ENCODE data around the gene MAX. TPM values are rescaled to one million over a fixed set of nuclear protein-coding genes. Genes with fewer than 3 reads are reported as not detected.

Gene MAX
- total and polyA plus RNA-seq, 2 of the 8 experiments (the other 6 are each of a cell fraction or from before 2014, with no cell fraction given): 36.9 to 65.1 TPM

- H3K79me2 ChIP-seq (ENCODE audit: control insufficient read depth in 1 of 2, insufficient read depth in 2 of 2, low read length in 2 of 2): no peaks in the 10 kb centered on the region
- H2BK20ac ChIP-seq (ENCODE audit: low read length): no peak overlapping the region
- no peak overlapping the region for H3K56ac ChIP-seq (replicated peaks; ENCODE audit: insufficient read length, low read depth, low read length)
- no peak overlapping the region for H2BK12ac ChIP-seq (ENCODE audit: low read depth, low read length)
- ChIA-PET POLR2A (ENCODE audit: partially characterized antibody) (no interaction called here), CTCF (ENCODE audit: partially characterized antibody) (no interaction called here)
- peaks cover 2 to 6% of the 10 kb centered on the region in 2 experiments for H4K20me1 ChIP-seq (replicated peaks in 1 of 2; ENCODE audit: control insufficient read depth in 1 of 2, insufficient read depth in 2 of 2, low read length in 2 of 2)
- DNase-seq (ENCODE audit: low read depth in 1 of 2, low spot score in 2 of 2) (no peak), FAIRE-seq (no peak)
- H3K23ac ChIP-seq (ENCODE audit: insufficient read length): no peak overlapping the region
- no peak overlapping the region for H2BK15ac ChIP-seq (ENCODE audit: low read length)
- H4K8ac ChIP-seq (ENCODE audit: extremely low read depth, insufficient read depth, low read length): no peak overlapping the region
- H3K23me2 ChIP-seq (ENCODE audit: low read depth, low read length): no peaks in the 10 kb centered on the region
- H2AK5ac ChIP-seq (ENCODE audit: low read depth, low read length): no peak overlapping the region
- H3K4me2 ChIP-seq (ENCODE audit: insufficient read depth in 1 of 2, low read depth in 2 of 2, low read length in 2 of 2): no peak overlapping the region
- H2BK5ac ChIP-seq (ENCODE audit: low read depth, low read length): no peak overlapping the region
- H3K27me3 ChIP-seq (replicated peaks in 1 of 4; ENCODE audit: control insufficient read depth in 3 of 4, extremely low read depth in 1 of 4, insufficient read depth in 3 of 4, low read length in 3 of 4): no peaks in the 10 kb centered on the region
- H2AFZ ChIP-seq (ENCODE audit: low read length): no peak overlapping the region
- H4K5ac ChIP-seq (ENCODE audit: insufficient read length, low read depth, low read length): no peak overlapping the region
- H3K27ac ChIP-seq (ENCODE audit: low read depth, low read length): no peak overlapping the region
- no peak overlapping the region for H3K14ac ChIP-seq (ENCODE audit: insufficient read length)
- H3K9ac ChIP-seq (replicated peaks in 1 of 4; ENCODE audit: extremely low read depth in 1 of 4, low read depth in 3 of 4, low read length in 3 of 4): no peak overlapping the region
- peaks cover 0 to 13% (median 2%) of the 10 kb centered on the region in 4 experiments; a peak in 4 of 8 replicates for H3K36me3 ChIP-seq (ENCODE audit: control insufficient read depth in 2 of 4, insufficient read depth in 4 of 4, low read length in 3 of 4)
- H3K18ac ChIP-seq (ENCODE audit: extremely low read depth, low read length): no peak overlapping the region
- 87% methylated on average over 5 of the region's 5 CpGs; no CpG with 5 or more reads in 1 of the 2 experiments for WGBS, 2 experiments (ENCODE audit: extremely low coverage in 1 of 2, insufficient coverage in 1 of 2, insufficient read length in 1 of 2, insufficient replicate concordance in 2 of 2, low coverage in 1 of 2, low lambda C conversion rate in 2 of 2, missing lambda C conversion rate in 1 of 2)
- no peaks in the 10 kb centered on the region for H3K4me1 ChIP-seq (replicated peaks in 1 of 4; ENCODE audit: control insufficient read depth in 3 of 4, insufficient read depth in 4 of 4, low read length in 3 of 4)
- H3K4ac ChIP-seq (replicated peaks; ENCODE audit: insufficient read length, low read depth, low read length): no peak overlapping the region
- no peaks in the 10 kb centered on the region for H3K9me3 ChIP-seq (ENCODE audit: insufficient read depth in 2 of 2, low read depth in 1 of 2, low read length in 1 of 2)
- H2BK120ac ChIP-seq (replicated peaks; ENCODE audit: low read depth, low read length): no peak overlapping the region
- no peak overlapping the region for H4K91ac ChIP-seq (replicated peaks; ENCODE audit: insufficient read length, low read length)
- no peak overlapping the region for H3K4me3 ChIP-seq (ENCODE audit: extremely low read depth in 1 of 4, insufficient read depth in 2 of 4, low read depth in 3 of 4, low read length in 4 of 4)
- H3K79me1 ChIP-seq (ENCODE audit: low read depth, low read length): peaks cover 7% of the 10 kb centered on the region; the same call in 1 of the 2 replicates
- TF ChIP-seq RAD21 (IDR thresholded peaks at IDR 0.05 in 1 of 2, conservative IDR thresholded peaks at IDR 0.05 in 1 of 2; ENCODE audit: low read depth in 2 of 2, low read length in 2 of 2) (no peak), KDM4A (IDR thresholded peaks at IDR 0.05; ENCODE audit: low read depth, low read length, severe bottlenecking) (no peak), ZNF274 (IDR thresholded peaks at IDR 0.05; ENCODE audit: borderline replicate concordance, extremely low read depth, low read length) (no peak), RXRA (IDR thresholded peaks at IDR 0.05; ENCODE audit: insufficient read depth, low read depth, low read length) (no peak), ATF3 (IDR thresholded peaks at IDR 0.05; ENCODE audit: insufficient read depth, low read depth, low read length) (no peak), YY1 (IDR thresholded peaks at IDR 0.05; ENCODE audit: low read depth, low read length) (no peak), CHD1 (IDR thresholded peaks at IDR 0.05; ENCODE audit: low read depth, low read length) (no peak), KDM1A (IDR thresholded peaks at IDR 0.05; ENCODE audit: borderline replicate concordance, low read length) (no peak), E2F6 (IDR thresholded peaks at IDR 0.05) (no peak), TAF1 (IDR thresholded peaks at IDR 0.05; ENCODE audit: low read depth, low read length) (no peak), CBX5 (IDR thresholded peaks at IDR 0.05; ENCODE audit: low read depth, low read length) (no peak), SP2 (IDR thresholded peaks at IDR 0.05; ENCODE audit: low read length) (no peak)
Measured at GRCh38 chr14:65069874-65070413, 32.4 kb downstream of the MAX start.
